Measurements from ENCODE around the gene FAM227B. TPM values are rescaled to one million over a fixed set of nuclear protein-coding genes. Genes with fewer than 3 reads are reported as not detected.
"Not testable (repeated sequence)": the region's sequence is repeated elsewhere in the genome, so short reads cannot be mapped to it uniquely, and the experiment has no call there.

The FAM227B gene
- total RNA-seq, 1 donor from 2014 or later = 4.6 TPM

GRCh38 chr15:49619226-49619625 lies 1.4 kb downstream of the FAM227B start:
- intact Hi-C loops (cut with micrococcal nuclease) = no loop called here

- intact Hi-C loops (cut with micrococcal nuclease) = not testable (repeated sequence)
Measured at GRCh38 chr15:49612240-49612639, 8.4 kb downstream of the FAM227B start.

GRCh38 chr15:49610157-49610918 lies 10.3 kb downstream of the FAM227B start:
- intact Hi-C loops (cut with micrococcal nuclease) = no loop called here

GRCh38 chr15:49606594-49606993 lies 14.0 kb downstream of the FAM227B start:
- intact Hi-C loops (cut with micrococcal nuclease) = no loop called here

- intact Hi-C loops (cut with micrococcal nuclease) = no loop called here
Measured at GRCh38 chr15:49605588-49605987, 15.0 kb downstream of the FAM227B start.

- intact Hi-C loops (cut with micrococcal nuclease) = no loop called here
Measured at GRCh38 chr15:49604625-49605409, 15.8 kb downstream of the FAM227B start.

- intact Hi-C loops (cut with micrococcal nuclease) = not testable (repeated sequence)
Measured at GRCh38 chr15:49592829-49593316, 27.7 kb downstream of the FAM227B start.

- intact Hi-C loops (cut with micrococcal nuclease) = no loop called here
Measured at GRCh38 chr15:49589030-49589429, 31.6 kb downstream of the FAM227B start.

- intact Hi-C loops (cut with micrococcal nuclease) = no loop called here
Measured at GRCh38 chr15:49573421-49573820, 47.2 kb downstream of the FAM227B start.

- intact Hi-C loops (cut with micrococcal nuclease) = no loop called here
Measured at GRCh38 chr15:49570672-49571071, 49.9 kb downstream of the FAM227B start.

- intact Hi-C loops (cut with micrococcal nuclease) = no loop called here
Measured at GRCh38 chr15:49570174-49570573, 50.4 kb downstream of the FAM227B start.

GRCh38 chr15:49560045-49560444 lies 60.6 kb downstream of the FAM227B start:
- intact Hi-C loops (cut with micrococcal nuclease) = no loop called here

- intact Hi-C loops (cut with micrococcal nuclease) = no loop called here
Measured at GRCh38 chr15:49558929-49559328, 61.7 kb downstream of the FAM227B start.

GRCh38 chr15:49556437-49556836 lies 64.2 kb downstream of the FAM227B start:
- intact Hi-C loops (cut with micrococcal nuclease) = no loop called here

- intact Hi-C loops (cut with micrococcal nuclease) = not testable (repeated sequence)
Measured at GRCh38 chr15:49550342-49550741, 70.3 kb downstream of the FAM227B start.

GRCh38 chr15:49538520-49538919 lies 82.1 kb downstream of the FAM227B start:
- intact Hi-C loops (cut with micrococcal nuclease) = no loop called here

GRCh38 chr15:49530092-49530491 lies 90.5 kb downstream of the FAM227B start:
- intact Hi-C loops (cut with micrococcal nuclease) = no loop called here

- intact Hi-C loops (cut with micrococcal nuclease) = no loop called here
Measured at GRCh38 chr15:49528289-49528688, 92.3 kb downstream of the FAM227B start.

- intact Hi-C loops (cut with micrococcal nuclease) = no loop called here
Measured at GRCh38 chr15:49521802-49522201, 98.8 kb downstream of the FAM227B start.

GRCh38 chr15:49512739-49513138 lies 107.9 kb downstream of the FAM227B start:
- intact Hi-C loops (cut with micrococcal nuclease) = not testable (repeated sequence)

- intact Hi-C loops (cut with micrococcal nuclease) = no loop called here
Measured at GRCh38 chr15:49507261-49507660, 113.4 kb downstream of the FAM227B start.

GRCh38 chr15:49506341-49506740 lies 114.3 kb downstream of the FAM227B start:
- intact Hi-C loops (cut with micrococcal nuclease) = no loop called here
